HL-60 (cell line): ENCODE data around the gene ACTN1.

Experiments
- GABPA ChIP-seq: IDR thresholded peaks from 2 replicates; pipeline ENCODE4 v1.6.1; 2012; ENCODE audit warnings: low read depth
- POLR2AphosphoS5 ChIP-seq: IDR thresholded peaks from 2 replicates; pipeline ENCODE4 v1.6.1; 2012; ENCODE audit warnings: low read depth
- SPI1 ChIP-seq: IDR thresholded peaks from 2 replicates; pipeline ENCODE4 v1.6.1; 2012; ENCODE audit warnings: low read depth, mild to moderate bottlenecking, borderline replicate concordance
- TF ChIP-seq, protein P1 (sequence below): IDR thresholded peaks from one replicate; pipeline ENCODE4 v1.5.1; 2011; ENCODE audit warnings: low read length, control low read depth, inconsistent platforms; ENCODE audit not compliant: insufficient read depth
- TF ChIP-seq, protein P2 (sequence below): IDR thresholded peaks from 2 replicates; pipeline ENCODE4 v1.6.1; 2012; ENCODE audit warnings: low read depth; ENCODE audit not compliant: insufficient replicate concordance

DNA sequence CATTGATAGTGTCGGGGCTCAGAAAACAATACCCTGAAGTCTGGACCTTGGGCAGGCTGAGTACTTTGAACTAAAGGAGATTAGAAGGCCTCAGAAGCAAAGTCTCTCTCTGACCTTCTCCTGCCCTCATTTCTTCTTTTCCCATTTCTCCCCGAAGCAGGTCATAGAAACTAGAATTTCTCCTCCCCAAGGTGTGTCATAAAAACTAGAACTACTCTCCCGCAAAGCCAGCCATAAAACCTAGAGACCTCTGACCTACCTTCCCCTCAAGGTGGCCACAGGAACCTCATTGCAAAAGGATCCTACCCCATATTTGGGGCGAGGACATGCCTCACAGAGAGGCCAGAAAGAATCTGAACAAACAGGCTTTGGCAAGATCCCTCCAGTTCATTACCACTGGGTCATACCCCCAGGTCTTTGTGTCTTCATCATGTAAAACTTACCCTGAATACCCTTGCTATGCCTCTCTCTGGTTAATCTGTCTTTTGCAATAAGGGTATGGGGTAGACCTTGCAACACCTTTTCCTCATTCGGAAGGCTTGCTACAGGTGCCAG, 121.5 kb downstream of the ACTN1 start:
- TF ChIP-seq, protein P1, sequence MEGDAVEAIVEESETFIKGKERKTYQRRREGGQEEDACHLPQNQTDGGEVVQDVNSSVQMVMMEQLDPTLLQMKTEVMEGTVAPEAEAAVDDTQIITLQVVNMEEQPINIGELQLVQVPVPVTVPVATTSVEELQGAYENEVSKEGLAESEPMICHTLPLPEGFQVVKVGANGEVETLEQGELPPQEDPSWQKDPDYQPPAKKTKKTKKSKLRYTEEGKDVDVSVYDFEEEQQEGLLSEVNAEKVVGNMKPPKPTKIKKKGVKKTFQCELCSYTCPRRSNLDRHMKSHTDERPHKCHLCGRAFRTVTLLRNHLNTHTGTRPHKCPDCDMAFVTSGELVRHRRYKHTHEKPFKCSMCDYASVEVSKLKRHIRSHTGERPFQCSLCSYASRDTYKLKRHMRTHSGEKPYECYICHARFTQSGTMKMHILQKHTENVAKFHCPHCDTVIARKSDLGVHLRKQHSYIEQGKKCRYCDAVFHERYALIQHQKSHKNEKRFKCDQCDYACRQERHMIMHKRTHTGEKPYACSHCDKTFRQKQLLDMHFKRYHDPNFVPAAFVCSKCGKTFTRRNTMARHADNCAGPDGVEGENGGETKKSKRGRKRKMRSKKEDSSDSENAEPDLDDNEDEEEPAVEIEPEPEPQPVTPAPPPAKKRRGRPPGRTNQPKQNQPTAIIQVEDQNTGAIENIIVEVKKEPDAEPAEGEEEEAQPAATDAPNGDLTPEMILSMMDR, result no peak
- TF ChIP-seq, protein P2, sequence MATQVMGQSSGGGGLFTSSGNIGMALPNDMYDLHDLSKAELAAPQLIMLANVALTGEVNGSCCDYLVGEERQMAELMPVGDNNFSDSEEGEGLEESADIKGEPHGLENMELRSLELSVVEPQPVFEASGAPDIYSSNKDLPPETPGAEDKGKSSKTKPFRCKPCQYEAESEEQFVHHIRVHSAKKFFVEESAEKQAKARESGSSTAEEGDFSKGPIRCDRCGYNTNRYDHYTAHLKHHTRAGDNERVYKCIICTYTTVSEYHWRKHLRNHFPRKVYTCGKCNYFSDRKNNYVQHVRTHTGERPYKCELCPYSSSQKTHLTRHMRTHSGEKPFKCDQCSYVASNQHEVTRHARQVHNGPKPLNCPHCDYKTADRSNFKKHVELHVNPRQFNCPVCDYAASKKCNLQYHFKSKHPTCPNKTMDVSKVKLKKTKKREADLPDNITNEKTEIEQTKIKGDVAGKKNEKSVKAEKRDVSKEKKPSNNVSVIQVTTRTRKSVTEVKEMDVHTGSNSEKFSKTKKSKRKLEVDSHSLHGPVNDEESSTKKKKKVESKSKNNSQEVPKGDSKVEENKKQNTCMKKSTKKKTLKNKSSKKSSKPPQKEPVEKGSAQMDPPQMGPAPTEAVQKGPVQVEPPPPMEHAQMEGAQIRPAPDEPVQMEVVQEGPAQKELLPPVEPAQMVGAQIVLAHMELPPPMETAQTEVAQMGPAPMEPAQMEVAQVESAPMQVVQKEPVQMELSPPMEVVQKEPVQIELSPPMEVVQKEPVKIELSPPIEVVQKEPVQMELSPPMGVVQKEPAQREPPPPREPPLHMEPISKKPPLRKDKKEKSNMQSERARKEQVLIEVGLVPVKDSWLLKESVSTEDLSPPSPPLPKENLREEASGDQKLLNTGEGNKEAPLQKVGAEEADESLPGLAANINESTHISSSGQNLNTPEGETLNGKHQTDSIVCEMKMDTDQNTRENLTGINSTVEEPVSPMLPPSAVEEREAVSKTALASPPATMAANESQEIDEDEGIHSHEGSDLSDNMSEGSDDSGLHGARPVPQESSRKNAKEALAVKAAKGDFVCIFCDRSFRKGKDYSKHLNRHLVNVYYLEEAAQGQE, result no peak
- TF ChIP-seq POLR2AphosphoS5, result no peak
- no peak for TF ChIP-seq SPI1
- no peak for TF ChIP-seq GABPA
